ENCODE measurements around the gene TNP2. TPM values are rescaled to one million over a fixed set of nuclear protein-coding genes. Genes with fewer than 3 reads are reported as not detected.
"Not testable (repeated sequence)": the region's sequence is repeated elsewhere in the genome, so short reads cannot be mapped to it uniquely, and the experiment has no call there.

Gene TNP2
- total RNA-seq, 1 donor from 2014 or later = not detected

GRCh38 chr16:11220507-11220906 is 48.6 kb downstream of the TNP2 start:
- DNase-seq = not testable (repeated sequence)

GRCh38 chr16:11219178-11219577 is 49.9 kb downstream of the TNP2 start:
- DNase-seq = no peak

GRCh38 chr16:11218604-11218962 is 50.5 kb downstream of the TNP2 start:
- no peak for DNase-seq

Small RNAs within 50 kb of the gene (small RNA-seq; reads per million reads assigned to genes)
- not detected for gene MIR548H2 (ENCODE audit: low replicate concordance)
- not detected for gene RF00019 (ENCODE audit: low replicate concordance)
- gene RF00554 (ENCODE audit: low replicate concordance) = not detected

Other genes starting within 250 kb of the TNP2 start
- 5.1 TPM for gene SOCS1, start 13.1 kb downstream of the TNP2 start, total RNA-seq
- not detected for gene PRM3, start 4.3 kb upstream of the TNP2 start, total RNA-seq
- gene PRM2, start 7.2 kb upstream of the TNP2 start, total RNA-seq = not detected
- not detected for gene PRM1, start 12.0 kb upstream of the TNP2 start, total RNA-seq
- gene RMI2, start 76.1 kb upstream of the TNP2 start, total RNA-seq = 12.5 TPM